ENCODE data around the gene TEAD1.

GRCh38 chr11:12631651-12632050 is 42.6 kb upstream of the TEAD1 start:
- TF ChIP-seq POLR2A (IDR thresholded peaks at IDR 0.05), result no peak
- TF ChIP-seq CTCF (IDR thresholded peaks at IDR 0.05), result no peak
